AG04450 (cell line): ENCODE results near the gene TLCD3A. TPM values are rescaled to one million over a fixed set of nuclear protein-coding genes. Genes with fewer than 3 reads are reported as not detected.

Source experiments
- CTCF ChIA-PET: fragments of 300-600, 350-600 bp; formaldehyde crosslinking; extraction: SDS; loops from one replicate; lab custom pipeline; 2022; ENCODE audit warnings: antibody characterized with exemption, inconsistent platforms; lab: Charles Lee
- POLR2A ChIA-PET: fragments of 350-600 bp; formaldehyde crosslinking; extraction: SDS; loops from one replicate; lab custom pipeline; 2021; ENCODE audit warnings: antibody characterized with exemption, inconsistent platforms; lab: Yijun Ruan, JAX
- DNase-seq: peaks from one replicate; pipeline ENCODE4 v3.0.0-alpha.2; 2011; ENCODE audit warnings: low read depth, low spot score
- H3K27ac ChIP-seq: one replicate; pipeline ENCODE4 v1.5.1; 2012; ENCODE audit warnings: low read depth, low read length, control low read depth
- H3K27me3 ChIP-seq: one replicate; pipeline ENCODE4 v1.6.0; 2012; ENCODE audit warnings: low read length; ENCODE audit not compliant: control insufficient read depth, insufficient read depth
- H3K4me3 ChIP-seq: 2 replicates; pipeline ENCODE4 v1.5.1; 2011; ENCODE audit warnings: mild to moderate bottlenecking, low read depth, low read length, control low read depth
- H3K9me3 ChIP-seq: 2 replicates; pipeline ENCODE4 v1.5.1; 2012; ENCODE audit warnings: low read length; ENCODE audit not compliant: control insufficient read depth, insufficient read depth
- polyA plus RNA-seq: library from polyadenylated mRNA; depleted of rRNA; stranded (reverse); fragments of >200 nt; gene quantifications from 2 replicates; pipeline ENCODE4 v1.2.3, GENCODE V29; 2011
- TF ChIP-seq, protein P1 (sequence below): IDR thresholded peaks from 2 replicates; pipeline ENCODE4 v1.5.1; 2011; ENCODE audit warnings: low read depth, low read length, control low read depth, inconsistent platforms

TLCD3A gene
- polyA plus RNA-seq, 1 experiment, result 23.9 TPM

GRCh38 chr17:759964-760363, 27.6 kb downstream of the TLCD3A start:
- no peak for DNase-seq
- Histone ChIP-seq H3K27me3 (no peaks in the 10 kb centered on the region), H3K9me3 (no peaks in the 10 kb centered on the region; the same call in 1 of the 2 replicates), H3K27ac (no peak overlapping the region), H3K4me3 (no peak overlapping the region)
- ChIA-PET POLR2A (no interaction called here), CTCF (interaction anchor here (0.7 kb wide), 1 partner anchor 221 kb away, joined by 3 read pairs; no protein-coding TSS in a partner anchor)
- TF ChIP-seq, protein P1, sequence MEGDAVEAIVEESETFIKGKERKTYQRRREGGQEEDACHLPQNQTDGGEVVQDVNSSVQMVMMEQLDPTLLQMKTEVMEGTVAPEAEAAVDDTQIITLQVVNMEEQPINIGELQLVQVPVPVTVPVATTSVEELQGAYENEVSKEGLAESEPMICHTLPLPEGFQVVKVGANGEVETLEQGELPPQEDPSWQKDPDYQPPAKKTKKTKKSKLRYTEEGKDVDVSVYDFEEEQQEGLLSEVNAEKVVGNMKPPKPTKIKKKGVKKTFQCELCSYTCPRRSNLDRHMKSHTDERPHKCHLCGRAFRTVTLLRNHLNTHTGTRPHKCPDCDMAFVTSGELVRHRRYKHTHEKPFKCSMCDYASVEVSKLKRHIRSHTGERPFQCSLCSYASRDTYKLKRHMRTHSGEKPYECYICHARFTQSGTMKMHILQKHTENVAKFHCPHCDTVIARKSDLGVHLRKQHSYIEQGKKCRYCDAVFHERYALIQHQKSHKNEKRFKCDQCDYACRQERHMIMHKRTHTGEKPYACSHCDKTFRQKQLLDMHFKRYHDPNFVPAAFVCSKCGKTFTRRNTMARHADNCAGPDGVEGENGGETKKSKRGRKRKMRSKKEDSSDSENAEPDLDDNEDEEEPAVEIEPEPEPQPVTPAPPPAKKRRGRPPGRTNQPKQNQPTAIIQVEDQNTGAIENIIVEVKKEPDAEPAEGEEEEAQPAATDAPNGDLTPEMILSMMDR, result no peak

DNA sequence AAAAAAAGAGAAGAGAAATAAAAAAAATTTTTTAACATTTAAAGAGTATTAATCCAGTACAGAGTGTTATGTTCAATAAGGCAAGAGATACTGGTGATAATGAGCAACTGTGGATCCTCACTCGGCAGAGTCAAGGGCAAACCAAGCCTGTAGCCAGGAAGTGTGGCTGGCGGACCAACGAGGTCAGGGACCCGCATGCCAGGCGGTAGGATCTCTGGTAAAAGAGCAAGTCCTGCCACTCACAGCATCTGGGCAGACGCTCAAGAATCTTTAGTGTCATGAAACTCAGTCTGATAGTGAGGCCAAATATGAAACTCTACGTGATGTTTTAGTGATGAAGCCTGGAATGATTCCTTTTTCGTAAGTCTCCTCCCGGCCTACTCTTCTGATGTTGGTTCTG, 28.0 kb downstream of the TLCD3A start:
- Histone ChIP-seq H3K27ac (no peak overlapping the region), H3K4me3 (no peak overlapping the region), H3K9me3 (no peaks in the 10 kb centered on the region; the same call in 1 of the 2 replicates), H3K27me3 (no peaks in the 10 kb centered on the region)
- ChIA-PET CTCF (interaction anchor here (0.7 kb wide), 1 partner anchor 221 kb away, joined by 3 read pairs; no protein-coding TSS in a partner anchor), POLR2A (no interaction called here)
- DNase-seq, result no peak
- TF ChIP-seq, protein P1, result no peak

DNA sequence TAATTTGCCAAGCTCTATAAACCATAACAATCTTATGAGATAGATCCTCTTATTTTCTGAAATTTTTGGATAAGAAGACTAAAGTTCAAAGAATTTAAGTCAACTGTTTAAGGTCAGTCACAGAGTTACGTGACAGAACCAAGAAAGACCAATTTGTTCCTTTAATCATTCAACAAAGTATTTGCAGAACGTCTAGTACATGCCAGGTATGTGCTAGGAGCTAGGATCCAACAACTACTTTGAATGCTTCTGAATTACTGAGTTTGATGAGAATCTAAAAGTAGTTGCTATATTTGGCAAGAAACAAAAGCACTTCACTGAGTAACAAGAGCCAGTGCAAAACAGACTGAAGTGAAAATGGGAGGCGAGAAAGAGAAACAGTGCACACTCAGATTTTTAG, 34.7 kb downstream of the TLCD3A start:
- no peak for DNase-seq
- TF ChIP-seq, protein P1, result no peak
- ChIA-PET CTCF (no interaction called here), POLR2A (no interaction called here)
- H3K27ac ChIP-seq, result no peak overlapping the region
- H3K27me3 ChIP-seq, result no peaks in the 10 kb centered on the region
- no peaks in the 10 kb centered on the region for H3K9me3 ChIP-seq
- no peak overlapping the region for H3K4me3 ChIP-seq

DNA sequence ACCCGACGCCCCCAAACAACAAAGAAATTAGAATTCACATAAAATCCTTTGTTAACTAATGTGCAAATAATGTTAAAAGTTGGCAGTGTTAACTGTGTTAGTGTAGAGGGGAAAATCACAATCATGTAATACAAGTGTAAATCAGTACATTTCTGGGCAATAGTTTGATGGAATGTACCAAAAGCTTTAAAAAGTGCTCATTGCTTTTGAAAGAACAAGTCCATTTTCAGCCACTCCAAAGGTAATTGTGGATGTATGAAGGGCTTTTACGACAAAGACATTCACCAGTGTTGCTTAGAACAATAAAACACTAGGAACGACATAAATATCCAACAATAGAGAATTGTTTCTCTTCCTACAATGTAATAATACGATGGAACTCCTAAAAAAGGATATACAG, 40.6 kb downstream of the TLCD3A start:
- Histone ChIP-seq H3K27ac (no peak overlapping the region), H3K9me3 (no peaks in the 10 kb centered on the region), H3K4me3 (no peak overlapping the region), H3K27me3 (no peaks in the 10 kb centered on the region)
- POLR2A ChIA-PET, result no interaction called here
- TF ChIP-seq, protein P1, result no peak
- DNase-seq, result no peak
- CTCF ChIA-PET, result interaction anchor here (0.6 kb wide), 1 partner anchor 138 kb away, joined by 3 read pairs; no protein-coding TSS in a partner anchor

DNA sequence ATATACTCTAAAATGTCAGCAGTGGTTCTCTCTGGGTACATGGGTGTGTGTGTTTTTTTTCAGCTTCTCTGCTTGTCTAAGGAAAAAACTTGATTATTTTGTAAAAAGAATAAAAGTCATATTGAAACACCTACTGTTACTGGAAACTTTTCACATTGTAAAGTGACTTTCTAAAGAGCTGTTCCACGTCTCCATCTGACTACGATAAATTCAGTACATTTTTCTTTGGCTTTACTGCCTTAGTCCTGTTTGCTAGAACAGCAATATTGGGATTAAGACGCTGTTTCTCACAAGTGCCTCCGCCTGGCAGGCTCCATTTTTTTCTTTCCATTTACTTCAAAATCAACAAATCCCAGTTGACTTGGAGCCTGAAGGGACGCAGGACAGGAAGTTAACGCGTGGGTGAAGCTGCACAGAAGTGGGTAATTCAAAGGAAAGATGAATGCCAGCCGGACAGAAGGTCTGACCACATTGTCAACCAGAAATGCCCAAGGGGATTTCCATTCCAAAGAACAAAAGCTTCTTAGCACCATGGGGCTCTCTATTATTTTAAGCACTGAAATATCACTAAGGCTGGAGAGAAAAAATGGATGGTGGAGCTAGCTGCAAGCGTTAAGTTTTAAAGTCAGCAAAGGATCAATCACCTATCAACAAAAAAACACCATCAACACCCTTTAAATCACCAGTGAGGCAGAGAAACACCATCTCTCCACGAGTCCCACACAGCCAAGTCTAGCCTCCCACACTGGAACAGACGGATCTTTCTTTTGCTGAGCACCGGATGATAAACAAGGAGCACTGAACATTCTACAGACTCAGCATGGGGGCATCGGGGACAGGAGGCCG, 41.3 kb downstream of the TLCD3A start:
- ChIA-PET CTCF (interaction anchor here (0.6 to 0.9 kb wide), 2 partner anchors 137 to 225 kb away, joined by 3 to 5 read pairs; no protein-coding TSS in a partner anchor), POLR2A (no interaction called here)
- Histone ChIP-seq H3K4me3 (no peak overlapping the region), H3K27ac (no peak overlapping the region), H3K27me3 (no peaks in the 10 kb centered on the region), H3K9me3 (no peaks in the 10 kb centered on the region)
- TF ChIP-seq, protein P1, result no peak
- DNase-seq, result no peak
